CD14-positive monocyte (primary cell): ENCODE data around the gene GIPC3. TPM values are rescaled to one million over a fixed set of nuclear protein-coding genes. Genes with fewer than 3 reads are reported as not detected.
A peak's percentile ranks its signal among the peaks of the same experiment; 100 is the strongest.

Source experiments
- DNase-seq, 3 donors: peaks; one replicate each; pipeline ENCODE4 v3.0.0-alpha.2; 2011 to 2022
- H2AFZ ChIP-seq: 2 replicates; pipeline ENCODE4 v1.6.0; 2012; ENCODE audit warnings: mild to moderate bottlenecking, low read depth, low read length, inconsistent platforms; ENCODE audit not compliant: insufficient read depth, poor library complexity, severe bottlenecking
- H3K27ac ChIP-seq, 2 donors: 1 replicate in 1 of 2; 2 replicates in 1 of 2; pipeline ENCODE4 v1.5.1; 2012 to 2013; ENCODE audit warnings: low read length in 2 of 2, control low read depth in 1 of 2, inconsistent platforms in 1 of 2, low read depth in 1 of 2, mild to moderate bottlenecking in 1 of 2
- H3K27me3 ChIP-seq, 2 donors: one replicate each; pipeline versions ENCODE4 v1.6.0 to v1.6.1; 2011 to 2013; ENCODE audit warnings: low read length in 2 of 2; ENCODE audit not compliant: control insufficient read depth in 2 of 2, insufficient read depth in 2 of 2
- H3K36me3 ChIP-seq, 2 donors: replicated peaks in 1 of 2; 1 replicate in 1 of 2; 2 replicates in 1 of 2; pipeline versions ENCODE4 v1.5.1 to v1.6.1; 2012 to 2013; ENCODE audit warnings: low read length in 2 of 2, control low read depth in 1 of 2, inconsistent platforms in 1 of 2, mild to moderate bottlenecking in 1 of 2; ENCODE audit not compliant: insufficient read depth in 2 of 2, control insufficient read depth in 1 of 2
- H3K4me1 ChIP-seq, 2 donors: 1 replicate in 1 of 2; 2 replicates in 1 of 2; pipeline versions ENCODE4 v1.5.1 to v1.6.1; 2012 to 2013; ENCODE audit warnings: low read length in 2 of 2, control low read depth in 1 of 2, inconsistent platforms in 1 of 2, mild to moderate bottlenecking in 1 of 2, moderate library complexity in 1 of 2; ENCODE audit not compliant: insufficient read depth in 2 of 2, control insufficient read depth in 1 of 2
- H3K4me2 ChIP-seq: replicated peaks from 2 replicates; pipeline ENCODE3; 2012; ENCODE audit warnings: low read length, moderate library complexity, mild to moderate bottlenecking; ENCODE audit not compliant: poor library complexity, severe bottlenecking; ENCODE audit errors: extremely low read depth
- H3K4me3 ChIP-seq, 3 experiments: fragments of 200-600 bp in 1 of 3; sonication (generic) in 1 of 3; replicated peaks in 1 of 3; 1 replicate in 2 of 3; 2 replicates in 1 of 3; pipeline ENCODE4 v1.5.1; 2011 to 2013; ENCODE audit warnings: low read length in 3 of 3, mild to moderate bottlenecking in 3 of 3, control low read depth in 2 of 3, low read depth in 2 of 3, inconsistent platforms in 1 of 3, moderate library complexity in 1 of 3
- H3K79me2 ChIP-seq: 2 replicates; pipeline ENCODE4 v1.6.0; 2012; ENCODE audit warnings: mild to moderate bottlenecking, control low read depth, inconsistent platforms, low read length, moderate library complexity; ENCODE audit not compliant: insufficient read depth
- H3K9ac ChIP-seq: 2 replicates; pipeline ENCODE4 v1.6.0; 2017; ENCODE audit warnings: low read length, mild to moderate bottlenecking; ENCODE audit not compliant: insufficient read depth, poor library complexity, severe bottlenecking
- H3K9me3 ChIP-seq, 2 donors: replicated peaks in 1 of 2; 1 replicate in 1 of 2; 2 replicates in 1 of 2; pipeline versions ENCODE4 v1.5.1 to v1.6.1; 2012 to 2013; ENCODE audit warnings: low read length in 2 of 2, control low read depth in 1 of 2; ENCODE audit not compliant: control insufficient read depth in 1 of 2, insufficient read depth in 1 of 2
- H4K20me1 ChIP-seq: 2 replicates; pipeline ENCODE4 v1.6.0; 2012; ENCODE audit warnings: mild to moderate bottlenecking, low read length, control low read depth, moderate library complexity; ENCODE audit not compliant: insufficient read depth
- H3K27ac Mint-ChIP-seq, 7 donors: one replicate each; pipeline ENCODE4 v1.8.0; 2020; ENCODE audit warnings: mild to moderate bottlenecking in 7 of 7, mixed read lengths in 7 of 7, moderate library complexity in 6 of 7, inconsistent platforms in 2 of 7
- H3K27me3 Mint-ChIP-seq, 3 donors: one replicate each; pipeline ENCODE4 v1.8.0; 2021 to 2022; ENCODE audit warnings: low read depth in 3 of 3, mild to moderate bottlenecking in 3 of 3, mixed read lengths in 3 of 3, moderate library complexity in 3 of 3, inconsistent platforms in 1 of 3
- H3K36me3 Mint-ChIP-seq, 2 donors: one replicate each; pipeline ENCODE4 v1.8.0; 2020; ENCODE audit warnings: mixed read lengths in 2 of 2, inconsistent platforms in 1 of 2, mild to moderate bottlenecking in 1 of 2
- H3K4me1 Mint-ChIP-seq: one replicate; pipeline ENCODE4 v1.8.0; 2020; ENCODE audit warnings: mild to moderate bottlenecking, mixed read lengths
- H3K4me3 Mint-ChIP-seq, 2 donors: one replicate each; pipeline ENCODE4 v1.8.0; 2020; ENCODE audit warnings: mild to moderate bottlenecking in 2 of 2, mixed read lengths in 2 of 2, moderate library complexity in 1 of 2
- H3K9me3 Mint-ChIP-seq, 7 donors: one replicate each; pipeline ENCODE4 v1.8.0; 2020 to 2022; ENCODE audit warnings: mixed read lengths in 7 of 7, mild to moderate bottlenecking in 6 of 7, moderate library complexity in 6 of 7, inconsistent platforms in 2 of 7
- WGBS: methylation state at CpG from one replicate; pipeline ENCODE4 v1.1.5; 2013; ENCODE audit warnings: missing lambda C conversion rate; ENCODE audit not compliant: insufficient coverage; 5-methylcytosine and 5-hydroxymethylcytosine counted together
- intact Hi-C, 2 donors: fragments of 100-400 bp; cut with micrococcal nuclease; formaldehyde crosslinking; loops; one replicate each; pipeline versions ENCODE4 v1.15.0 to v1.15.1; 2023
- polyA plus RNA-seq, 3 donors: library from polyadenylated mRNA; depleted of rRNA in 1 of 3; unstranded in 2 of 3; stranded (reverse) in 1 of 3; fragments of 300-500 nt in 2 of 3; fragments of >200 nt in 1 of 3; fragmentation: Illumina TruSeq in 2 of 3; gene quantifications; 1 replicate in 2 of 3; 2 replicates in 1 of 3; pipeline ENCODE4 v1.2.3, GENCODE V29; 2012 to 2021
- TF ChIP-seq, protein P1 (sequence below): fragments of 200-600 bp; IDR thresholded peaks from one replicate; pipeline ENCODE4 v1.8.0; 2022; ENCODE audit warnings: antibody characterized with exemption, mild to moderate bottlenecking

Gene GIPC3
- polyA plus RNA-seq, 3 donors: 0.03 TPM; not detected in 2

DNA sequence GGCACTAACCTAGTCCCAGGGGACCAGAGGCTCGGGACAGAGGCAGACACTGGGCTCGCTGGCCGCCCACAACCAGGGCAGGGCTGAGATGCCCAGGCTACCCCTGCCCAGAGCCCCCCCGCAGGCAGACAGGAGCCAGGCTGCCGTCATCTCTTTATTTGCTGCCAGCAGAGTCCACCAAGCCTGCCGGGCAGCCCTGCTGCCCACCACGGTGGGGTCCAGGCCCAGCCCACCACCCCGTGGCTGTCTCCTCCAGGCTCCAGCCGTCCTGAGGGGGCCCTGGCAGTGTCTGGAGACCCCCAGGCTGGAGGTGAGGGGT, 41.3 kb upstream of the GIPC3 start:
- H3K4me1 Mint-ChIP-seq: peaks cover 20% of the 10 kb centered on the region
- Histone ChIP-seq H3K9ac (no peak overlapping the region), H3K79me2 (peaks cover 14% of the 10 kb centered on the region), H3K27ac (no peak overlapping the region), H3K4me1 (peaks cover 20 to 27% of the 10 kb centered on the region in 2 donors), H3K4me2 (no peak overlapping the region), H3K27me3 (no peaks in the 10 kb centered on the region), H2AFZ (no peak overlapping the region), H3K9me3 (no peaks in the 10 kb centered on the region), H4K20me1 (peaks cover 64% of the 10 kb centered on the region), H3K4me3 (no peak overlapping the region), H3K36me3 (peaks cover 45 to 50% of the 10 kb centered on the region in 2 donors)
- peaks cover 0 to 1% (median 0%) of the 10 kb centered on the region in 3 donors for H3K27me3 Mint-ChIP-seq
- WGBS: 90% methylated on average over 6 of the region's 9 CpGs
- peaks cover 0 to 5% (median 2%) of the 10 kb centered on the region in 7 donors for H3K9me3 Mint-ChIP-seq
- H3K27ac Mint-ChIP-seq: no peak overlapping the region
- DNase-seq: no peak
- H3K36me3 Mint-ChIP-seq: peaks cover 23 to 48% of the 10 kb centered on the region in 2 donors
- TF ChIP-seq, protein P1, sequence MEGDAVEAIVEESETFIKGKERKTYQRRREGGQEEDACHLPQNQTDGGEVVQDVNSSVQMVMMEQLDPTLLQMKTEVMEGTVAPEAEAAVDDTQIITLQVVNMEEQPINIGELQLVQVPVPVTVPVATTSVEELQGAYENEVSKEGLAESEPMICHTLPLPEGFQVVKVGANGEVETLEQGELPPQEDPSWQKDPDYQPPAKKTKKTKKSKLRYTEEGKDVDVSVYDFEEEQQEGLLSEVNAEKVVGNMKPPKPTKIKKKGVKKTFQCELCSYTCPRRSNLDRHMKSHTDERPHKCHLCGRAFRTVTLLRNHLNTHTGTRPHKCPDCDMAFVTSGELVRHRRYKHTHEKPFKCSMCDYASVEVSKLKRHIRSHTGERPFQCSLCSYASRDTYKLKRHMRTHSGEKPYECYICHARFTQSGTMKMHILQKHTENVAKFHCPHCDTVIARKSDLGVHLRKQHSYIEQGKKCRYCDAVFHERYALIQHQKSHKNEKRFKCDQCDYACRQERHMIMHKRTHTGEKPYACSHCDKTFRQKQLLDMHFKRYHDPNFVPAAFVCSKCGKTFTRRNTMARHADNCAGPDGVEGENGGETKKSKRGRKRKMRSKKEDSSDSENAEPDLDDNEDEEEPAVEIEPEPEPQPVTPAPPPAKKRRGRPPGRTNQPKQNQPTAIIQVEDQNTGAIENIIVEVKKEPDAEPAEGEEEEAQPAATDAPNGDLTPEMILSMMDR: no peak
- intact Hi-C loops: loop anchor here in 1 of 2 donors (2.0 kb wide), 1 partner anchor 15 kb away; no protein-coding TSS in a partner anchor
- H3K4me3 Mint-ChIP-seq: no peak overlapping the region

- no peak overlapping the region for H3K27ac ChIP-seq
- peaks cover 30% of the 10 kb centered on the region for H3K4me1 Mint-ChIP-seq
- no peaks in the 10 kb centered on the region for H3K9me3 ChIP-seq
- peaks cover 29 to 37% of the 10 kb centered on the region in 2 donors for H3K4me1 ChIP-seq
- H3K9me3 Mint-ChIP-seq: peaks cover 0 to 2% (median 0%) of the 10 kb centered on the region in 7 donors
- H2AFZ ChIP-seq: no peak overlapping the region
- H3K27me3 Mint-ChIP-seq: peaks cover 0 to 1% (median 0%) of the 10 kb centered on the region in 3 donors
- peaks cover 48 to 53% of the 10 kb centered on the region in 2 donors for H3K36me3 ChIP-seq
- H3K4me3 Mint-ChIP-seq: no peak overlapping the region
- peaks cover 28 to 46% of the 10 kb centered on the region in 2 donors for H3K36me3 Mint-ChIP-seq
- peak overlapping the region; percentile 56 to 90 (median 80) for H3K27ac Mint-ChIP-seq
- peaks cover 14% of the 10 kb centered on the region for H3K79me2 ChIP-seq
- no peak overlapping the region for H3K4me3 ChIP-seq
- H3K27me3 ChIP-seq: no peaks in the 10 kb centered on the region
- peak; percentile 68 to 73 (median 70) for DNase-seq
- no peak overlapping the region for H3K4me2 ChIP-seq
- H3K9ac ChIP-seq: no peak overlapping the region
- WGBS: 77% methylated on average over 28 of the region's 30 CpGs
- intact Hi-C loops: loop anchor here (2.0 to 5.0 kb wide), 4 partner anchors 14 to 82 kb away; partner anchors contain the start of gene CACTIN (in 1 of the 2)
- peaks cover 58% of the 10 kb centered on the region for H4K20me1 ChIP-seq
- TF ChIP-seq, protein P1: peak; percentile 96
These were observed 40.3 kb upstream of the GIPC3 start for GRCh38 chr19:3544742-3545668.
